Psoas muscle (tissue), 8 donors: ENCODE results near the gene FUT3. TPM values are rescaled to one million over a fixed set of nuclear protein-coding genes. Genes with fewer than 3 reads are reported as not detected.
"Not testable (repeated sequence)": the region's sequence is repeated elsewhere in the genome, so short reads cannot be mapped to it uniquely, and the experiment has no call there.

Experiments used
- ATAC-seq, 4 donors: fragments of 200-7000 bp; cut with Tn5 transposase; one replicate each; pipeline ENCODE4 v1.9.1; 2020; ENCODE audit warnings: moderate library complexity in 3 of 4, mild to moderate bottlenecking in 2 of 4
- DNase-seq, 2 donors: peaks; one replicate each; pipeline ENCODE4 v3.0.0-alpha.2; 2020
- H3K27ac ChIP-seq: fragments of 200-600 bp; one replicate; pipeline ENCODE4 v1.8.0; 2022
- H3K27me3 ChIP-seq, 3 donors: fragments of 200-600 bp in 1 of 3; one replicate each; pipeline versions ENCODE4 v1.6.1 to v1.8.0; 2013 to 2022; ENCODE audit warnings: low read length in 2 of 3, mild to moderate bottlenecking in 2 of 3, moderate library complexity in 1 of 3; ENCODE audit not compliant: insufficient read depth in 3 of 3
- H3K36me3 ChIP-seq, 2 donors: fragments of 200-600 bp in 1 of 2; one replicate each; pipeline versions ENCODE4 v1.6.1 to v1.8.0; 2013 to 2022; ENCODE audit warnings: low read depth in 1 of 2, mild to moderate bottlenecking in 1 of 2, moderate library complexity in 1 of 2; ENCODE audit not compliant: insufficient read depth in 1 of 2
- H3K4me1 ChIP-seq: fragments of 200-600 bp; one replicate; pipeline ENCODE4 v1.8.0; 2022
- H3K4me3 ChIP-seq: fragments of 200-600 bp; one replicate; pipeline ENCODE4 v1.8.0; 2022; ENCODE audit warnings: mild to moderate bottlenecking
- H3K9me3 ChIP-seq: fragments of 200-600 bp; one replicate; pipeline ENCODE4 v1.8.0; 2022
- WGBS, 3 donors: extraction: QIAGEN DNeasy Blood & Tissue Kit; methylation state at CpG; one replicate each; pipeline versions ENCODE4 v1.1.6 to v1.1.7; 2013; 5-methylcytosine and 5-hydroxymethylcytosine counted together
- intact Hi-C, 2 donors: fragments of 100-400 bp; cut with DNase I; formaldehyde crosslinking; loops; one replicate each; pipeline versions ENCODE4 v1.11.0 to v1.14.2; 2022
- polyA plus RNA-seq, 3 donors: library from polyadenylated mRNA; stranded (reverse); fragments of 200-250 nt; gene quantifications; one replicate each; pipeline ENCODE4 v1.2.3, GENCODE V29; 2013
- total RNA-seq, 4 donors: library from RNA; stranded (reverse); fragmentation: NEBNext Ultra II Directional in 2 of 4; extraction: Animal tissue kit (Norgen Biotek cat#: 25700) in 2 of 4; gene quantifications; one replicate each; pipeline versions ENCODE4 v1.2.1 to v1.2.4, GENCODE V29; 2021 to 2023
- TF ChIP-seq, protein P1 (sequence below): fragments of 200-600 bp; IDR thresholded peaks from one replicate; pipeline ENCODE4 v1.8.0; 2022; ENCODE audit warnings: antibody characterized with exemption
- donor health status: healthy with polysubstance abuse.
- donor health status: DM: no; HTN: no; CAD: no; lungs with moderate emphysema.
- donor health status: Bipolar disorder and iron deficiency.
- donor health status: healthy.
- donor health status: DM: yes; HTN: yes; CAD: no.
- donor health status: DM: no; HTN: no; CAD: no.
- donor health status: DM: no; HTN: no; CAD: no.
- donor health status: DM: yes; HTN: yes; CAD: no.

FUT3 gene
- total and polyA plus RNA-seq, 7 donors = 0.03 to 0.19 TPM; not detected in 5

DNA sequence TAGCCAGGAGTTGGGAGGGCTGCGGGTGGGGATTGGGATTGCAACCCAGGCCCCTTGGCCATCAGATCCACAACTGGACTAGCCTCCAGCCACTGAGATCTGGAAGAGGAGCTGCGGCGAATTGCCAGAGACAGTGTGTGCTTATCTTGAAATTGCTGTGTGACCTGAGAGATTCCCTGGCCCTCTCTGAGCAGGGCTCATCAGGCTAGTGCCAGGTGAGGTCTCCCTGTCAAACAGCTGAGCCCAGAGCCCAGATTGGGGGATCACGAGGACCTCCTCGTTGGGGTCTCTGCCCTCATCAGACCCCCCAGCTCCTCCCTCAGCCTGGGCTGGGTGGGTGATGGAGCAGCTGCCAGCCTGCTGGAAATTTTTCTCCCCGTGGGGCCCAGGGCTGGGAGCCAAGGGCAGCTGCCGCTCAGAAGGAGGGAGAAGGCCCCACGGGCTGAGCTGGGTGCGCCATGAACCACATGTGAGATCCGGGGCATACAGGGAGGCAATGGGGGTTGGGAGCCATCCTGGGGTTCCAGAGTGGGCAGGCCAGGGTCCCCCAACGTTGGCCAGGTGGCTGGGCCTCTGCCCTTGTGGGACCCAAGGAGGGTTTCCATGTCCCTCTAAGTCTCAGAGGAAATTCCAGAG is 11.9 kb upstream of the FUT3 start:
- Histone ChIP-seq H3K27ac (no peak overlapping the region), H3K9me3 (no peaks in the 10 kb centered on the region), H3K4me3 (no peak overlapping the region), H3K36me3 (no peaks in the 10 kb centered on the region), H3K27me3 (peaks cover 0 to 7% (median 4%) of the 10 kb centered on the region in 3 donors), H3K4me1 (no peaks in the 10 kb centered on the region)
- TF ChIP-seq, protein P1, sequence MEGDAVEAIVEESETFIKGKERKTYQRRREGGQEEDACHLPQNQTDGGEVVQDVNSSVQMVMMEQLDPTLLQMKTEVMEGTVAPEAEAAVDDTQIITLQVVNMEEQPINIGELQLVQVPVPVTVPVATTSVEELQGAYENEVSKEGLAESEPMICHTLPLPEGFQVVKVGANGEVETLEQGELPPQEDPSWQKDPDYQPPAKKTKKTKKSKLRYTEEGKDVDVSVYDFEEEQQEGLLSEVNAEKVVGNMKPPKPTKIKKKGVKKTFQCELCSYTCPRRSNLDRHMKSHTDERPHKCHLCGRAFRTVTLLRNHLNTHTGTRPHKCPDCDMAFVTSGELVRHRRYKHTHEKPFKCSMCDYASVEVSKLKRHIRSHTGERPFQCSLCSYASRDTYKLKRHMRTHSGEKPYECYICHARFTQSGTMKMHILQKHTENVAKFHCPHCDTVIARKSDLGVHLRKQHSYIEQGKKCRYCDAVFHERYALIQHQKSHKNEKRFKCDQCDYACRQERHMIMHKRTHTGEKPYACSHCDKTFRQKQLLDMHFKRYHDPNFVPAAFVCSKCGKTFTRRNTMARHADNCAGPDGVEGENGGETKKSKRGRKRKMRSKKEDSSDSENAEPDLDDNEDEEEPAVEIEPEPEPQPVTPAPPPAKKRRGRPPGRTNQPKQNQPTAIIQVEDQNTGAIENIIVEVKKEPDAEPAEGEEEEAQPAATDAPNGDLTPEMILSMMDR = no peak
- WGBS, 3 donors = 43 to 52% (median 50%) methylated on average over 9 to 11 of the region's 11 CpGs
- no peak for DNase-seq
- ATAC-seq = no peak
- intact Hi-C loops = no loop called here

DNA sequence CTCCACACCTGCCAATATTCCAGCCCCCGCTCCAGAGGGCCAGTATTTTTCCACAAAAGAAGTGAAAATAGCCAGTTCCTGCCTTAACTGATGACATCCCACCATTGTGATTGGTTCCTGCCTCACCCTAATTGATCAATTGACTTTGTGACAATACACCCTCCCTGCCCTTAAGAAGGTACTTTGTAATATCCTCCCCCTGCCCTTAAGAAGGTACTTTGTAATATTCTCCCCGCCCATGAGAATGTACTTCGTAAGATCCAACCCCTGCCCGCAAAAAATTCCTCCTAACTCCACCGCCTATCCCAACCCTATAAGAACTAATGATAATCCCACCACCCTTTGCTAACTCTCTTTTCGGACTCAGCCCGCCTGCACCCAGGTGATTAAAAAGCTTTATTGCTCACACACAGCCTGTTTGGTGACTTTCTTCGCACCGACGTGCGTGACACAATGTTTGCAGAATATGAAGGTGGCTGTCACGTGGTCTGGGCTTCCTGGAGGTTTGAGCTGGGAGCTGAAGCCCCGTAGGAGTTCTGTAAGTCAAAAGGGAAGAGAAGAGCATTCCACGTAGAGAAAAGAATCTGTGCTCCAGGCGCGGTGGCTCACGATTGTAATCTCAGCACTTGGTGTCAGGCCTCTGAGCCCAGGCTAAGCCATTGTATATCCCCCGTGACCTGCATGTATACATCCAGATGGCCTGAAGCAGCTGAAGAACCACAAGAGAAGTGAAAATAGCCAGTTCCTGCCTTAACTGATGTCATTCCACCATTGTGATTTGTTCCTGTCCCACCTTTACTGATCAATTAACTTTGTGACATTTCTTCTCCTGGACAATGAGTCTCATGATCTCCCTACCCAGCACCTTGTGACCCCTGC is 6.2 kb upstream of the FUT3 start:
- 69 to 77% (median 70%) methylated on average over 18 of the region's 18 CpGs for WGBS, 3 donors
- no peaks in the 10 kb centered on the region for H3K4me1 ChIP-seq
- peaks cover 0 to 9% (median 5%) of the 10 kb centered on the region in 3 donors for H3K27me3 ChIP-seq
- no peak overlapping the region for H3K4me3 ChIP-seq
- ATAC-seq = no peak
- H3K36me3 ChIP-seq = no peaks in the 10 kb centered on the region
- H3K9me3 ChIP-seq = no peaks in the 10 kb centered on the region
- intact Hi-C loops = no loop called here
- no peak overlapping the region for H3K27ac ChIP-seq
- no peak for DNase-seq
- TF ChIP-seq, protein P1 = no peak

DNA sequence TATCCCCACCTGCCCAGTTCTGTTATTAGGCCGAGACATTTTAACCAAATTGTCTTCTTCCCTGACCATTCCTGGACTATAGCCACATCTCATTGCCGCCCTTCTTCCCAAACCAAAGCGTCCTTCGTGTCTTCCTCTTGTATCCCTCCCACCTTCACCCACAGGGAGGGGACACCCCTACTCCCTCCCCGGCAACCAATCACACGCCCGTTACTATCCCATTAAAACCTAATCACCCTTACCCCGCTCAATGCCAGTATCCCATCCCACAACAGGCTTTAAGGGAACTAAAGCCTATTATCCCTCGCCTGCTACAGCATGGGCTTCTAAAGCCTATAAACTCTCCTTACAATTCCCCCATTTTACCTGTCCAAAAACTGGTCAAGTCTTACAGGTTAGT is 3.9 kb upstream of the FUT3 start:
- intact Hi-C loops, DNase-seq, H3K27ac ChIP-seq, H3K36me3 ChIP-seq, H3K4me3 ChIP-seq, ATAC-seq, H3K4me1 ChIP-seq, H3K9me3 ChIP-seq: not testable (repeated sequence)
- WGBS, 3 donors = 52 to 68% (median 60%) methylated on average over 9 of the region's 9 CpGs
- peaks cover 0 to 12% (median 9%) of the 10 kb centered on the region in 3 donors for H3K27me3 ChIP-seq

DNA sequence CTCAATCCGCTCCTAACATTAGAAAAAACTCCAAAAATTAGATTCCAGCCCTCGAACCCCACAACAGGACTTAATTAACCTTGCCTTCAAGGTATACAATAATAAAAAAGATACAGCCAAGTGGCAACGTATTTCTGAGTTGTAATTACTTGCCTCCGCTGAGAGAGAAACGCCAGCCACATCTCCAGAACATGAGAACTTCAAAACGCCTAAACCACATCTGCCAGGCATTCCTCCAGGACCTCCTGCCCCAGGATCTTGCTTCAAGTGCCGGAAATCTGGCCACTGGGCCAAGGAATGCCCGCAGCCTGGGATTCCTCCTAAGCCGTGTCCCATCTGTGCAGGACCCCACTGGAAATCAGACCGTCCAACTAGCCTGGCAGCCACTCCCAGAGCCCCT is 2.9 kb upstream of the FUT3 start:
- 41 to 56% (median 48%) methylated on average over 10 of the region's 10 CpGs for WGBS, 3 donors
- intact Hi-C loops, H3K36me3 ChIP-seq, ATAC-seq, DNase-seq, H3K27ac ChIP-seq, H3K4me3 ChIP-seq, H3K4me1 ChIP-seq, H3K9me3 ChIP-seq, H3K27me3 ChIP-seq: not testable (repeated sequence)

DNA sequence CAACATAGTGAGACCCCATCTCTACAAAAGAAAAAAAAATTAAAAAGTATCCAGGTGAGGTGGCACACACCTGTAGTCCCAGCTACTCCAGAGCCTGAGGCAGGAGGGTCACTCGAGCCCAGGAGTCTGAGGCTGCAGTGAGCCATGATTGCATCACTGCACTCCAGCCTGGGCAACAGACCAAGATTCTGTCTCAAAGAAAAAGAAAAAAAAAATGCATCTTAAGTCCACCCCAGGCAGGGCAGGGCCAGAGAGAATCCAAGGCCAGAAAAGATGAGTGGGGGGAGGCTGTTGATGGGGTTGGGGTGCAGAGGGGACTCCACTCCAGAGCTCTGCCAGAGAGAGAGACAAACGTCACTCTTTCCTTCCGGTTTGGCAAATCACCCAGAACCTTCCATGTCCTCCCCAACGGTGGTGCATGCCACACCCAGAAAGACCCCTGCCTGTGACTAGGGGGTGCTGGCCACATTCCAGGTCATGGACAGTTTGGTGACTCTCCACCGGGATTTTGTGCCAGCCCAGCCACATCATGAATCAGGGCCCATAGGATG is 431 bp downstream of the FUT3 start:
- DNase-seq = no peak
- peaks cover 0 to 9% (median 8%) of the 10 kb centered on the region in 3 donors for H3K27me3 ChIP-seq
- H3K4me1 ChIP-seq = no peaks in the 10 kb centered on the region
- no peak overlapping the region for H3K4me3 ChIP-seq
- H3K9me3 ChIP-seq = no peaks in the 10 kb centered on the region
- no peaks in the 10 kb centered on the region for H3K36me3 ChIP-seq
- TF ChIP-seq, protein P1 = no peak
- WGBS, 3 donors = 7 to 17% (median 11%) methylated on average over 5 of the region's 5 CpGs
- intact Hi-C loops = no loop called here
- ATAC-seq = no peak
- no peak overlapping the region for H3K27ac ChIP-seq
